RCC 7860 (cell line): ENCODE measurements around the gene IFNG-AS1.
A peak's percentile ranks its signal among the peaks of the same experiment; 100 is the strongest.

Source experiments
- DNase-seq: peaks from one replicate; pipeline ENCODE4 v3.0.0-alpha.2; 2015; ENCODE audit warnings: low spot score
- FAIRE-seq: peaks from 2 replicates; lab custom pipeline; 2012; peaks lifted over from hg19 to GRCh38; lab: Jason Lieb, UNC

Gene IFNG-AS1

GRCh38 chr12:68031881-68032739 lies 42.9 kb downstream of the IFNG-AS1 start:
- FAIRE-seq (no peak), DNase-seq (no peak)

GRCh38 chr12:68034567-68034966 lies 45.3 kb downstream of the IFNG-AS1 start:
- DNase-seq (no peak), FAIRE-seq (no peak)

DNA sequence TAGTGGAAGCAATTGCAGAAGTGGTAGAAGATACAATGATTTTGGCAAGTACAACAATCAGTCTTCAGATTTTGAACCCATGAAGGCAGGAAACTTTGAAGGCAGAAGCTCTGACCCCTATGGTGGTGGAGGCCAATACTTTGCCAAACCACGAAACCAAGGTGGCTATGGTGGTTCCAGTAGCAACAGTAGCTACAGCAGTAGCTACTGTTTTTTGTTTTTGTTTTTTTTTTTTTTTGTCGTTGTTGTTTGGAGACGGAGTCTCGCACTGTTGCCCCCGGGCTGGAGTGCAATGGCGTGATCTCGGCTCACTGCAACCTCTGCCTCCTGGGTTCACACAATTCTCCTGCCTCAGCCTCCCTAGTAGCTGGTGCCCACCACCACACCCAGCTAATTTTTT lies 47.4 kb downstream of the IFNG-AS1 start:
- no peak for DNase-seq
- no peak for FAIRE-seq

GRCh38 chr12:68037616-68038255 lies 48.5 kb downstream of the IFNG-AS1 start:
- no peak for DNase-seq
- FAIRE-seq: no peak

DNA sequence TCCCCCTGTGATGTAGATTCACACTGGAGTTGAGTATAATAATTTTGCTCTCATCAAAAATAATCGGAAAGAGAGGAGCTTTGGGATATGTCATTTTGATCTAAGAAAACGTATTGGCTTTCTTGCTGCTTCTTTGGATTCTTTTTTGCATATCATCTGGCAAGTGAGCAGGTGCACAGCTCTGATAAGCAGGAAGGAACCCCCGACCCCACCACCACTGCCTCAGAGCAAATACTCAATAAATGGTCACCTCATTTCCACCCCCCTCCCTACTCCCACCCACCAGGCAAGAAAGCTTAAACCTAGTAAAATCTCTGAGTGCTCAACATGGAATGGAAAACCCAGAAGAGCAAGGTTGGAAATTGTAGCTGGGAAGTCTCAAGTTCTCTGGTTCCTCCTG lies 49.4 kb downstream of the IFNG-AS1 start:
- DNase-seq: no peak
- no peak for FAIRE-seq

- peak; percentile 38 for DNase-seq
- FAIRE-seq: peak; percentile 69
Measured at GRCh38 chr12:68040450-68041075, 51.3 kb downstream of the IFNG-AS1 start.

GRCh38 chr12:68042212-68042699 lies 53.0 kb downstream of the IFNG-AS1 start:
- no peak for DNase-seq
- no peak for FAIRE-seq

GRCh38 chr12:68043435-68043834 lies 54.2 kb downstream of the IFNG-AS1 start:
- DNase-seq: no peak
- no peak for FAIRE-seq

DNA sequence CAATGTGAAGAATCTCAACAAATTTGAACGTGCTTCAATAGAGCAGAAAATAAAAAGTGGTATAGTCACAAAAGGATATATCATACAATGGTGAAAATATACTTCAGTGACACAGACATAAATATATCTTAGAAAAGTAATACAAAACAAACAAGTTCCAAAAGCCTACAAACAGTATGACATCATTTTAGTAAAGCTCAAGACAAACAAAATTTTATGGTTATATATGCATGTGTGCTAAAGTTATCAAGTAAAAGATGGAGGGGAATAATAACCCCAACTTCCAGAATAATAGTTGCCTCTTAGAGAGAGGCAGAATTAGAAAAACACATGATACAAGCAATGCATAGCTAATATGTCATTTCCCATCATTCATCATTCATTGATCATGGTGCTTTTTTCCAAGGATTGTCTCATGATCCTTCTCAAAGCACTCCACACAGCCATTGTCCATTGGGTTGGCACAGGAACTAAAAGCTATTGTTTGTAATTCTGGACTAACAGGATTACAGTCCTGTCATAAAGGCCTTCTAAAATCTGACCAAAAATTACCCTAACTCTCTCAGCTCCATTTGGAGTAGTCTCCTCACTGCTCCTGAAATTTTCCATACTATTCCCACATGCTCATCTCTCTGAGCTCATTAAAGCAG lies 59.5 kb downstream of the IFNG-AS1 start:
- FAIRE-seq (no peak), DNase-seq (no peak)

DNA sequence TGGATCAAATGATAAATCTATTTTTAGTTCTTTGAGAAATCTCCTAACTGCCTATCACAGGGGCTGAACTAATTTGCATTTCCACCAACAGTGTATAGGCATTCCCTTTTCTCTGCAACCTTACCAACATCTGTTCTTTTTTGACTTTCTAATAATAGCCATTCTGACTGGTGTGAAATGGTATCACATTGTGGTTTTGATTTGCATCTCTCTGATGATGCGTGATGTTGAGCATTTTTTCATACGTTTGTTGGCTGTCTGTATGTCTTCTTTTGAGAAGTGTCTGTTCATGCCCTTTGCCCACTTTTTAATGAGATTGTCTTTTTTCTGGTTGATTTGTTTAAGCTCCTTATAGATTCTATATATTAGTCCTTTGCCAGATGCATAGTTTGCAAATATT lies 67.1 kb downstream of the IFNG-AS1 start:
- no peak for FAIRE-seq
- DNase-seq: no peak

DNA sequence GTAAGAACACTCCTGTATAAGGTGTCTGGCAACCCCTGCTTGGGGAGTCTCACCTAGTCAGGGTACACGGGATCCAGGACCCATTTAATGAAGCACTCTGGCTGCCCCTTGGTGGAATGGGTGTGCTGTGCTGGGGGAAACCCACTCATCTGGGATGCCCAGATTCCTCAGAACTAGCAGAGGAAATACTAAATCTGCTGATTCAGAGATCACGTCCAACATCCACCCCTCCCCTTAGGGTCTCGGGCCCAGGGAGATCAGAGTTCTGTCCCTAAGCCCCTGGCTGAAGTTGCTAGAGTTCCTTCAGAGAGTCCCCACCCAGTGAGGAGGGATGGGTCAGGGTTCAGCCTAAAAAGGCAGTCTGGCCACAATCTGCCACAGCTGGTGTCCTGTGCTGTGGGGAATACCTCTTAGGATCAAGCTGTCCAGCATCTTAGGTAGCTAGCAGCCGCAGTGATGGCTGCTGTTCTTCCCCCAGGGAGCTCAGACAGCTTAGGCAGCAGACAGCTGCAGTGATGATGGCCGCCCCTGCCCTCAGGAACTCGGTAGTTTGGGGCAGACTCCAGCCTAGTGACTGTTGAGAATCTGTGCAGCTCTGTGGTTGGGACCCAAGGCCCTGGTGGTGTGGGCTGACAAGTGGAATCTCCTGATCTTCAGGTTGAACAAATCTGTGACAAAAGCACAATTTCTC lies 74.8 kb downstream of the IFNG-AS1 start:
- FAIRE-seq: no peak
- DNase-seq: no peak

- no peak for FAIRE-seq
Measured at GRCh38 chr12:68065163-68065562, 75.9 kb downstream of the IFNG-AS1 start.

DNA sequence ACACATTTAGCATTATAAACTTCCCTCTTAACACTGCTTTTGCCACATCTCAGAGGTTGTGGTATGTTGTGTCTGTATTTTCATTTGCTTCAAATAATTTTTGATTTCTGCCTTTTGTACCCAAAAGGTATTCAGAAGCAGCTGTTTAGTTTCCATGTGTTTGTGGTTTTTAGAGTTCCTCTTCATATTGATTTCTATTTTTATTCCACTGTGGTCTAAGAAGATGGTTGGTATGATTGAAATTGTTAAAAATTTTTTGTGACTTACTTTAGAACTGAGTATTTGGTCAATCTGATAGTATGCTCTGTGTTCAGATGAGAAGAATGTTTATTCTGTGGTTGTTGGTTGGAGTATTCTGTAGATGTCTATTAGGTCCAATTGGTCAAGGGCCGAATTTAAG lies 76.4 kb downstream of the IFNG-AS1 start:
- DNase-seq: no peak
- no peak for FAIRE-seq

More at GRCh38 chr12:68065163-68065562, 75.9 kb downstream of the IFNG-AS1 start:
- no peak for DNase-seq

DNA sequence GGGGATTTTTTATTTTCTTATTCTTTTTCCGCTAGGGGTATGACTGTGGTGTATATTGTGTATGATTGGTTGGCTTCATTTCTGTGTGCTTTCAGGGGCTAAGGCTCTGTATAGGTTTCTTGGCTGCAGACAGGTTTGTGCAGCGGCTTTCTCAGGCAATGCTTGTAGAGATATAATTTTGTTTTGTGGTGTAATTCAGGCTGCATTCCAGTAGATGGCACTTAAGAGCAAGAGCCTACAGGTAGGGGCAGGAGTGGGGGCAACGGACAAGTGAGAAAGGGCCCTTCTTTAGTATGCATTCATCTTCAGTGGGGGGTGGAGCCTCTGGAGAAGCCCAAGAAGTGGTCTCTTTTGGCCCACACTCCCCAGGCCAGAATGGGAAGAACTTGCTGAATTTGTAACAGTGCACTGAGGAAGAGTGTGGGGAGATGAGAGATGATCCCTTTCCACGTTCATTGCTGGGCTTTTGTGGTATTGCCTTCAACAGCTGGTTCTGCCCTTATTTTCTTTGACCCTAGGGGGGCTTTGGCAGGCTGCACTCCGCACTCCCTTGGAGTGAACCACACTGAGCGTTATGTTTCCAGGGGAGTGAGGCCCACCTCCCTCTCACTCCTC lies 78.6 kb downstream of the IFNG-AS1 start:
- FAIRE-seq (no peak), DNase-seq (no peak)

GRCh38 chr12:68069275-68069674 lies 80.0 kb downstream of the IFNG-AS1 start:
- no peak for DNase-seq
- no peak for FAIRE-seq
